ENCODE data around the gene SLC18A3.

The SLC18A3 gene

DNA sequence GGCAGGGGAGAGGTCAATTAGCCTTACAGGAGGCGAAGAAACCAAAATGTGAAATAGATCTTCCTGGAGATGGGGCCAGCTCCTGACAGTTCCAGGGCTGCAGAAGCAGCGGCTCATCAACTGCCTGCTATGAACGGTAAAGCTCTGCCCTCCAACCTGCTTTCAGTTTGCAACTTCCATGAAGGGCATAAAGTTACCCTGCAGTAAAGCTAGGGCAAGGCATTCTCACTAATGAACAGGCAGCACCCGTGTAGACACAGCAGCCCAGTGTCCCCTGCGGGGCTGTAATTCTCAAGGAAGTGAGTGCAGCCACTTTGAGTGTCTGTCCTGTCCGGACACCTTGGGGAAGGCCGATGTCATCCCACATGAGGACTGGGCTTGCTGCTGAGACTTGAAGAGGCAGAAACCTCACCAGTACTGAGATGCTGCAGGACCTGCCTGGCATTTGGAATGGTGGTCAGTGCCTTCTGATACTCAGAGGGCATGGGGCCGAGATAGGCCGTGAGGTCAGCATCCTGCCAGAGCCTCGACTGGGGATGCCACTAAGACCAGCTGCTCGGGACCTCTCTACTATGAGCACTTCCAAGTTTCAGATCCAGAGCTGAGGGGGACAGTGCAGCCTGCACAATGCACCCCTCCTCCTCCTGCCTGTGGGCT is 43.3 kb downstream of the SLC18A3 start:
- DNase-seq: no peak

DNA sequence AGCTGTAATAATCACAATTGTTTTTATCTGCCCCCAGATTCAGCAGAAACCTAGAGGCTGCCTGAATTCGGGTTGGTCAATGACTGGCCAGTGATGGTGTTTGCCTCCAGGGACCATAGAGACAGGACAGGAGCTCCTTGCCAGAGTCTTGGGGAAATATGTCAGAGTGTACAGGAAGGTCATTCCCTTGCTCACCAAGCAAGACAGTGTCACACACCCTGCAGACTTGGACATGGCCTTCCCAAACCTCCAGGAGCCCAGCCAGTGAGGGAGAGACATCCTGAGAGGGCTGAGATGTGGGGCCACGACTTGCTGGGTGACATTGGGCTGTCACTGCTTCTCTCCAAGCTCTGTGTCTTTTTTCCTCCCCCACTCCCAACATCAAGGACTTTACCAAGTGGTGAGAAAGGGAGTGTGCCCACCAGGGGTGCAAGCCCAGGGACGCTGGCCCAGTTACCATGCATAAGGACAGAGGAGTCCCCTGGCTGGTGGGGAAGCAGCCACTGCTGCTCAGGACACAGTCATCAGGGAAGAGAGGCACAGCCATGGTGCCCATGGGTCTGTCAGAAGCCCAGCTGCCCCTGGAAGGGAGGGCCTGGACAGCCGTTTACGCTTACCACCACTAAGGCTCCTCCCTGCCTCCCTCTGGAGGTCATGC is 44.1 kb downstream of the SLC18A3 start:
- DNase-seq: no peak

DNA sequence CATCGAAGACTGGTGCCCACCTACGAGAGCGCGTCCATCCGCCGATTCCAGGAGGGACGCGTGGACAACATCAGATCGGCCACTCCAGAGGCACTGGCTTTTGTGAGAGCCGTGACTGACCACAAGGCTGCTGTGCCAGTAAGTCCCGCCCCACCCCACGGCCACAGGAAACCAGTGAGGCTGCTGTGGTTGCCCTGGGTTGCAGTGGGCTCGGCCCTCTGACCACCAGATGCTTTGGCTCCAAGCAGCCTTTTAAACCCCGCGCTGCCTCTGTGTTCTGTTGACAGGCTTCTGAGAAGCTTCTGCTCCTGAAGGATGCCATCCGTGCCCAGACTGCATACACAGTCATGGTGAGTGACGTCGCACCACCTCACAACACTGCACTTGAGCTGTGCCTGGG is 45.0 kb downstream of the SLC18A3 start:
- no peak for DNase-seq

DNA sequence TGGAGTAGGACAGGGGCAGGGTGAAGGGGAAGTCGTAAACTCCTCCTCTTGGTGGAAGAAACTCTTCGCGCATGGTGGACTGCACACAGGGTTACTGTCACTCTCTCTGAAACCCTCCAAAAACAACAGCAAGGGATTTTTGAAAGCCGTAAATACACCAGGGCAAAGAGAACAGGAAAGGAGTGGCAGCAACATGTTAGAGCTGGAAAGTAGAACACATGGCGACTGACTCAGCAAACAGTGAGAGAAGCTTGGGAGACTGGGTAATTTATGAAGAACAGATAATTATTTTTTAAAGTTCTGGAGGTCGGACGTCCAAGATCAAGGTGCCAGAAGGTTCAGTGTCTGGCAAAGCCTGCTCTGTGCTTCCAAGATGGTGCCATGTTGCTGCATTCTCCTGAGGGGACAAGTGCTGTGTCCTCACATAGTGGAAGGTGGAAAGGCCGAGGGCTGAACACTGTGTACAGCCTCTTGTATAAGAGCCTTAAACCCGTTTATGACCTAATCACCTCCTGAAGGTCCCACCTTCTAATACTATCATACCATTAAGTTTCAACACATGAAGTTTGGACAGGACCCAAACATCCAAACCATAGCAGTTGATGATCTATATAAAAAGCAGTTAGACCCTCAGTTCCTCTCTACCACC is 46.9 kb downstream of the SLC18A3 start:
- no peak for DNase-seq

DNA sequence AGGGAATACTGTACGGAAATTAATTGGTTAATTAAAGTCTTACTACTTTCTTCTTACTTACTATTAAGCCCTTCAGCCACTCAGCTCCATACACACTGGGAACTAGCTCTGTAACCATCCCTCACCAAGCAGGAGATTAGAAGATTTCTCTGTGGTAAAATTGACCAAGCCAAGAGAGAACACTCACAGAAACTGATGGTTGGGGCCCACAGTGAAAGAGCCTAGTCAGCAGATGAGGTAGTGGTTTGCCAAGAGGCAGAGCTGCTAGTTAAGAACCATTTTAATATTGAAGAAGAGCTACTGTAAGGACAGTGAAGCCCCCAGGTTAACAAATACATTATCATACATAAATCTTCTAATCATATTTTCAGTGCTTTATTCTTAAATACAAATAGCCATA is 47.5 kb downstream of the SLC18A3 start:
- DNase-seq: no peak

DNA sequence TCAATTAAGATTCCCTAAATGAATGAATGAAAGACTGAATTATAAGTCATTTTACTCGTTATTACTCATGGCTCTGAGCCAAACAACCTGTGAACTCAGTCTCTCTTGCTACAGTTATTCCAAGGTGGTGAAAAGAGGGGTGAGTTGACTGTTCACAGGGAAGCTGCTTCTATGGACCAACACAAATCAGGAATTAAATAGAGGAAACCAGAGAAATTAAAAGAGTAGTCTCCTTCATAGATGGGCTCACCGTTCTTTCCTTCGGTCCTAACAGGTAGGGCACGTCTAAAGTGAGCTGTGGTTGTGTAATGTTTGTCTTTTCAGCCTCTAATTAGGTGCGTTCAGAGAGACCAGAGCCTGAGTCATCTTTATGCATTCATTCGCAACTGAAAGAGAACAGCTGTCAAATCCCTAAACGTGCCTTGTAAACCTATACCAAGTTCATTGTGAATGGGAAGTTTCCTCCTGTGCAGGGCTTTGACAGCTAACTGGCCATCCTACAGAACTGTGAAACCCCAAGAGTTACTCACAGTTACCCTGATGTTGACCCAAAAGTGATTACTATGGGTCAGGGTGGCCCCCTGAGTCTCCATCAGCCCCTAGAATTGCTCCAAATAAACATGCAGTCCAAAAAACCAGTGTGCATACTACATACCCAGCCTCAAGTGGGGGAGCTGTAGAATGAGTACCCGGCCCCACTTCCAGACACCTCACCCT is 51.2 kb downstream of the SLC18A3 start:
- DNase-seq: no peak

Data from NCI-H524 (cell line).